Left renal cortex interstitium (tissue), 4 donors: Measurements from ENCODE around the gene CIC. TPM values are rescaled to one million over a fixed set of nuclear protein-coding genes. Genes with fewer than 3 reads are reported as not detected.

ENCODE experiments used
- DNase-seq, 4 donors: peaks; one replicate each; pipeline ENCODE4 v3.0.0-alpha.2; 2013; ENCODE audit warnings: low read depth in 4 of 4, low spot score in 2 of 4, missing footprints in 1 of 4
- polyA plus RNA-seq, 4 donors: library from polyadenylated mRNA; unstranded; fragments of 120-200 nt; gene quantifications; one replicate each; pipeline ENCODE4 v1.2.1, GENCODE V29; 2013; ENCODE audit not compliant: insufficient read length in 4 of 4

The CIC gene
- polyA plus RNA-seq, 4 donors: 35.5 to 77.9 (median 61.9) TPM

DNA sequence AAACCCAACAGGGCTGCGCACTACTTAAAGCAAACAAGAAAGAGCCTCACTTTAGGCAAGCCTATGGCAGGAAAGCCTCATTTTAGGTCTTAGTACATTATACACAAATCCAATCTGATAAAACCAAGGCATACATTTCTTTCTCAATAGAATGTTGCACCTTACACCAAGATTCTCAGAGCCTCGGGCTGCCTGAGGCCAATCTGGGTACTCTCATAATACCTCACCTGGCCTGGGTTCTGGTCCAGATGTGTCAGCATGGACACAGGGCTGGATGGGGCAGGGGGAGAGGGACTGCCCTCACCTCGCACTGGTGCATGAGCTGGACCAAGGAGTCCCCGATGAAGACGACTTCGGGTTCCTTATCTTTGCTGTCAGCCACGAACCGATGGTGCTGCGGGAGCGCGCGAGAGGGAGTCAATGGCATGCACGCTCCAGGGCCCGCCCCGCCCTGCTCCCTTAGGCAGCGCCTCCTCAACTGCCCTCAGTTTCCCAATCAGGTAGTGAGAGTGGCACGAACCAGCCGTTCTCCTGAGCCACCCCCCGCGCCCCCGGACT lies 32.7 kb downstream of the CIC start, which contains the start of gene PRR19:
Gene PRR19 (plus strand): TSS at position 487 of the 558 bp plus-strand sequence. CDS start 7,453 bp downstream, outside the sequence.
- DNase-seq: no peak

- DNase-seq: no peak
Measured at GRCh38 chr19:42303101-42303464, 34.0 kb downstream of the CIC start.

- no peak for DNase-seq
Measured at GRCh38 chr19:42303876-42304275, 34.8 kb downstream of the CIC start.

GRCh38 chr19:42306646-42307045 lies 37.6 kb downstream of the CIC start:
- DNase-seq: no peak

DNA sequence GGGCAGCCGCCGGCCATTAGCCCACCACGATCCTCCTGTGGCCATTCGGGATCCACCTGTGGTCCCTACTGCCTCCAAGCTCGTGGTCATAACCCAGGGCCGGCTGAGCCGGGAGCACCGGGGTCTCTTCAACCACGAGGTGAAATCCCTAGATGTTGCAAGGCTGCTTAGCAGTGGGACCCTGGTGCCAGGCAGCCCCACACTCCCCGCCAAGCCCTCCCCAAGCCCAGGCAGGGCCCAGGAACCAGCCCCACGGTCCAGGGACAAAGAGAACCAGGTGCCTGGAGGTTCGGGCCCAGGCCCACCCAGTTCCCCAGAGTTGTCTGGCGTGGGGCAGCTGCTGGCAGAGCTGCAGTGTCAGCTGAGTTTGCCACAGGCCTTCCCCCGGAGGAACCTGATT lies 40.6 kb downstream of the CIC start:
- DNase-seq: no peak

GRCh38 chr19:42311657-42312056 lies 42.6 kb downstream of the CIC start:
- no peak for DNase-seq

DNA sequence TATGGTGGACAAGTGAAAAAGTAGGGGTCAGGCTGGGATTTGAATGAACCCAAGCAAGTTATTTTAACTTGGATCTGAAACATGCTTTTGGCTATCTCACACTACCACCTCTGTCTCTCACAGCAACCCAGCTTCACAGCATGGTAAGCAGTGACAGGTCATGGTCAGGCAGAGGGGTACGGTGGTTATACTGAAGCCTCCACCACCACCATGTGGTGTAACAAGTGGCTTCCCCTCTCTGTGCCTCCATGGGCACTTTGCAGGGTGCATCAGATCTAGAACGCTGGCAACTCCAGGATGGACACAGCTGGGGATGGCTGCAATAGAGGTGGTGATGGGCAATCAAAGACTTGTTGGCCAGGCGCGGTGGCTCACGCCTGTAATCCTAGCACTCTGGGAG lies 43.3 kb downstream of the CIC start:
- no peak for DNase-seq

GRCh38 chr19:42313096-42313839 lies 44.2 kb downstream of the CIC start, which contains the start of gene TMEM145:
TMEM145 (plus strand) TSS chr19:42313309; CDS start chr19:42313377, 68 bp downstream.
- DNase-seq: no peak

DNA sequence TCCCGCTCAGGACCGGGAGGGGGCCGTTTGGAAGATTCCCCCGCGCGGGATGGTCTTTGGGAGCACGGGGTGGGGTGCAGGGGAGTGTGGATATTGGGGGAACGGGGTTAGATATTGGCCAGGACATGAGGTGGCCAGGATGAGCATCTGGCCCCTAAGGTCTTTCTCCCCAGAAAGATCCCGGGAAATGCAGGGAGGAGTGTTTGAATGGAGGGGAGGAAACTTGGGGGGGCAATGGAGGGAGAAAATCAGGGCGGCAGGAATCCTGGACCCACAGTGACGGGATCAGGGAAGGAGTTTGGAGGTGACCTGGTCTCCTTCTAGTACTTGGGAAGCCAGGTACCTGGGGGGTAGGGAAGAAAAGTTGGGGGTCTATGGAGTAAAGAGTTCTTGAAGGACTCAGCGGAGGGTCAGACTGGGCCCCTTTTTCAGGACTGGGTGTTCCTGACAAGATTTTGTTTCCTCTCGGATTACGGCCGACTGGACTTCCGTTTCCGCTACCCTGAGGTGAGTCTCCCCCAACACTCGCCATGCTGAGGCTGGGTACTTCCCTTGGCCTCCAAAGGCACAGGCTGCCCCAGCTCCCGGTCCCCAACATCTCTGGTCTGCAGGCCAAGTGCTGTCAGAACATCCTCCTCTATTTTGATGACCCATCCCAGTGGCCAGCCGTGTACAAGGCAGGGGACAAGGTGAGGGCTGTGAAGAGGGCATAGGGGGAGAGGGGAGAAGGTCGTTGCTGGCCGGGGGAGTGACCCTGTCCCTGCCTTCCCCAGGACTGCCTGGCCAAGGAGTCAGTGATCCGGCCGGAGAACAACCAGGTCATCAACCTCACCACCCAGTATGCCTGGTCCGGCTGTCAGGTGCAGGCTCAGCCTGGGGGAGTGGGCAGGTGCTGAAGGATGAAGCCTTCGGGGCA lies 45.0 kb downstream of the CIC start:
- DNase-seq: no peak

GRCh38 chr19:42315024-42315423 lies 46.0 kb downstream of the CIC start:
- no peak for DNase-seq

- DNase-seq: no peak
Measured at GRCh38 chr19:42316223-42317211, 47.5 kb downstream of the CIC start.

GRCh38 chr19:42317535-42317934 lies 48.5 kb downstream of the CIC start:
- DNase-seq: no peak

DNA sequence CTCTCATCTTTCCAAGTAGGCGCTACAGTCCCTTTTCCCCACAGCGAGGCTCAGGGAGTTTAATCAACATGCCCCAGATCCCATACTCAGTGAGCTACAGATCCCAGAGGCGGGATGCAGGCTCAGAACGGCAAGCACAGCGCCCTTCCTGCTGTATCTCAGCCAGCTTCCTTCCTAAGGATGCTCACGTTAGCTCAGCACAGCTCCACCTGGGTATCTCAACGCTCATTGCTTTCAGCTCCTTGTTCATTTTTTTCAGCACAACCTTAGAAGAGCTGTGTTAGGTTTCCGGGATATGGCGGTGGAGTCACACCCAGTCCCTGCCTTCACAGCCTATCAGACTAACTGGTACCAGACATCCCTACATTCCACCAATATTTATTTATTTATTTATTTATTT lies 53.3 kb downstream of the CIC start:
- no peak for DNase-seq

GRCh38 chr19:42323473-42323851 lies 54.4 kb downstream of the CIC start:
- DNase-seq: no peak

GRCh38 chr19:42323852-42324654 lies 55.0 kb downstream of the CIC start:
- no peak for DNase-seq

GRCh38 chr19:42324655-42325307 lies 55.7 kb downstream of the CIC start:
- no peak for DNase-seq

DNA sequence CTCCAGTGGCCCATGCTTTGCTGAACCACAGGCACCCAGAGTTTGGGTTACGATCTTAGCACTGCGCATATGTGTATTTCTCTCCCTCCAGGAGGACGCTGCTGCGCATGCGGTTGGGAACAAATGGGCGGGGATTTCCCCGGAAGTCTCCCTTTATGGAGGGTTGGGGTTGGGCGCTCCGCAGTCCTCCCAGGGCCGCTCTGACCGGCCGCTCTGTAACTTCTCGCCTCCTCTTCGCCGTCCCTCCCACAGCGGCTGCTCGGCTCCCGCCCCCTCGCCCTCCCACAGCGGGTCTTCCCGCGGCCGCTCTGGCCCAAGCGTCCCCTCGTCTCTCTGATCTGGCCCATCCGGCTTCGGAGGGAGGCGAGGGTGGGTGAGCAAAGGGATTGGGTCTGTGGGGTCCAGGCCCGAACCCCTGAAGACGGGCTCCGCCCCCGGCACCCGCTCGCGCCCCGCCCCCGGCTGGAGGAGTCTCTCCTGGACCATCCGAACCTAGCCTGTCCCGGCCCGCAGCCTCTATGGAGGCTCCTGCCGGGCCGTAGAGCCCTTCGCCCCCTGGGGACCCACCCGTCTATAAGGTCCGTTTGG lies 56.4 kb downstream of the CIC start, which contains the start of gene MEGF8:
Gene MEGF8 (plus strand): TSS at position 328 of the 588 bp plus-strand sequence. CDS start 609 bp downstream, outside the sequence.
- peak; percentile 92 to 99 (median 98) for DNase-seq
